NB4 (cell line): Measurements from ENCODE around the gene PCDHA4.

Experiments used
- MAX ChIP-seq: IDR thresholded peaks from 2 replicates; pipeline ENCODE4 v1.6.1; 2011; ENCODE audit warnings: low read depth, low read length
- MYC ChIP-seq: IDR thresholded peaks from 2 replicates; pipeline ENCODE4 v1.6.1; 2011; ENCODE audit warnings: low read depth, low read length
- POLR2A ChIP-seq: IDR thresholded peaks from 2 replicates; pipeline ENCODE4 v1.6.1; 2011; ENCODE audit warnings: mild to moderate bottlenecking; ENCODE audit not compliant: insufficient read length; ENCODE audit errors: extremely low read depth
- TF ChIP-seq, protein P1 (sequence below): IDR thresholded peaks from one replicate; pipeline ENCODE4 v1.5.1; 2012; ENCODE audit warnings: low read depth, low read length

DNA sequence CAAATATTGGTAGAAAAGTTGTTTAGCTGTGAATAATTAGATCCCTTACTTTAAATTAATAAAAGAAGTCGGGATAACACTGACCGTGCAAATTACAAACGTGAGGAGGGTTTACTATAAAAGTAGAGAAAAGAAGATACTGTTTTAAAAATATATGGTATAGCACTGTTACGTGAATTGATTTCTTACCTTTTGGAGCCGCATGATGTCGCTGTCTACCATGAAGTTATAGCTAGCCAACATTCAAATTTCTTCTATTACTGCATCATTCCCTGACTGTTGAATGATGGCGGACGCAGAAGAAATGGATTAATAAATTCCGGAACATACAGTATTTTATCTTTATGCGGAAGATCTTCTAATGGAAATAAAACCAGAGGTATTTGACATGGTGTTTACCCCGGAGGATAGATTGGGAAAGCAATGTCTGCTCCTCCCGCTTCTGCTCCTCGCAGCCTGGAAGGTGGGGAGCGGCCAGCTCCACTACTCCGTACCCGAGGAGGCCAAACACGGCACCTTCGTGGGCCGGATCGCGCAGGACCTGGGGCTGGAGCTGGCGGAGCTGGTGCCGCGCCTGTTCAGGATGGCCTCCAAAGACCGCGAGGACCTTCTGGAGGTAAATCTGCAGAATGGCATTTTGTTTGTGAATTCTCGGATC is 21.0 kb downstream of the PCDHA4 start, which contains the start of gene PCDHA6:
- TF ChIP-seq, protein P1, sequence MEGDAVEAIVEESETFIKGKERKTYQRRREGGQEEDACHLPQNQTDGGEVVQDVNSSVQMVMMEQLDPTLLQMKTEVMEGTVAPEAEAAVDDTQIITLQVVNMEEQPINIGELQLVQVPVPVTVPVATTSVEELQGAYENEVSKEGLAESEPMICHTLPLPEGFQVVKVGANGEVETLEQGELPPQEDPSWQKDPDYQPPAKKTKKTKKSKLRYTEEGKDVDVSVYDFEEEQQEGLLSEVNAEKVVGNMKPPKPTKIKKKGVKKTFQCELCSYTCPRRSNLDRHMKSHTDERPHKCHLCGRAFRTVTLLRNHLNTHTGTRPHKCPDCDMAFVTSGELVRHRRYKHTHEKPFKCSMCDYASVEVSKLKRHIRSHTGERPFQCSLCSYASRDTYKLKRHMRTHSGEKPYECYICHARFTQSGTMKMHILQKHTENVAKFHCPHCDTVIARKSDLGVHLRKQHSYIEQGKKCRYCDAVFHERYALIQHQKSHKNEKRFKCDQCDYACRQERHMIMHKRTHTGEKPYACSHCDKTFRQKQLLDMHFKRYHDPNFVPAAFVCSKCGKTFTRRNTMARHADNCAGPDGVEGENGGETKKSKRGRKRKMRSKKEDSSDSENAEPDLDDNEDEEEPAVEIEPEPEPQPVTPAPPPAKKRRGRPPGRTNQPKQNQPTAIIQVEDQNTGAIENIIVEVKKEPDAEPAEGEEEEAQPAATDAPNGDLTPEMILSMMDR = no peak
- TF ChIP-seq POLR2A = no peak
- no peak for TF ChIP-seq MYC
- no peak for TF ChIP-seq MAX
